NCI-H2171 (cell line): ENCODE data around the gene ACTL8.
"Not testable (repeated sequence)": the region's sequence is repeated elsewhere in the genome, so short reads cannot be mapped to it uniquely, and the experiment has no call there.

Source experiments
- DNase-seq: peaks from one replicate; lab custom pipeline; 2025; lab: John Stamatoyannopoulos, UW

The ACTL8 gene

GRCh38 chr1:17735793-17736192 lies 19.3 kb upstream of the ACTL8 start:
- DNase-seq = no peak

- DNase-seq = no peak
Measured at GRCh38 chr1:17736625-17737024, 18.5 kb upstream of the ACTL8 start.

- DNase-seq = no peak
Measured at GRCh38 chr1:17739050-17739449, 16.1 kb upstream of the ACTL8 start.

GRCh38 chr1:17741052-17741451 lies 14.1 kb upstream of the ACTL8 start:
- no peak for DNase-seq

- no peak for DNase-seq
Measured at GRCh38 chr1:17742583-17742982, 12.6 kb upstream of the ACTL8 start.

GRCh38 chr1:17743008-17743647 lies 12.0 kb upstream of the ACTL8 start:
- no peak for DNase-seq

GRCh38 chr1:17743925-17744324 lies 11.2 kb upstream of the ACTL8 start:
- DNase-seq = no peak

GRCh38 chr1:17744666-17745478 lies 10.3 kb upstream of the ACTL8 start:
- no peak for DNase-seq

- no peak for DNase-seq
Measured at GRCh38 chr1:17745479-17745955, 9.6 kb upstream of the ACTL8 start.

GRCh38 chr1:17746281-17746680 lies 8.9 kb upstream of the ACTL8 start:
- not testable (repeated sequence) for DNase-seq

GRCh38 chr1:17746920-17747319 lies 8.2 kb upstream of the ACTL8 start:
- no peak for DNase-seq

- DNase-seq = no peak
Measured at GRCh38 chr1:17750333-17750732, 4.8 kb upstream of the ACTL8 start.

- no peak for DNase-seq
Measured at GRCh38 chr1:17752356-17752755, 2.8 kb upstream of the ACTL8 start.

- no peak for DNase-seq
Measured at GRCh38 chr1:17757426-17757825, 2.3 kb downstream of the ACTL8 start.

- DNase-seq = no peak
Measured at GRCh38 chr1:17759114-17759513, 4.0 kb downstream of the ACTL8 start.

GRCh38 chr1:17762313-17762712 lies 7.2 kb downstream of the ACTL8 start:
- no peak for DNase-seq

GRCh38 chr1:17763417-17763816 lies 8.3 kb downstream of the ACTL8 start:
- no peak for DNase-seq

- DNase-seq = no peak
Measured at GRCh38 chr1:17763995-17764394, 8.9 kb downstream of the ACTL8 start.

GRCh38 chr1:17764591-17764990 lies 9.5 kb downstream of the ACTL8 start:
- DNase-seq = no peak

- no peak for DNase-seq
Measured at GRCh38 chr1:17765444-17766411, 10.6 kb downstream of the ACTL8 start.

GRCh38 chr1:17768651-17769241 lies 13.6 kb downstream of the ACTL8 start:
- DNase-seq = no peak

- DNase-seq = no peak
Measured at GRCh38 chr1:17770983-17771382, 15.8 kb downstream of the ACTL8 start.
